GM19372 (cell line): ENCODE results near the gene RNF11.

Experiments
- ATAC-seq: cut with Tn5 transposase; IDR thresholded peaks from one replicate; pipeline ENCODE4 v1.9.1; 2021; ENCODE audit warnings: mild to moderate bottlenecking, low read depth, moderate library complexity; ENCODE audit not compliant: unreplicated experiment

The RNF11 gene

DNA sequence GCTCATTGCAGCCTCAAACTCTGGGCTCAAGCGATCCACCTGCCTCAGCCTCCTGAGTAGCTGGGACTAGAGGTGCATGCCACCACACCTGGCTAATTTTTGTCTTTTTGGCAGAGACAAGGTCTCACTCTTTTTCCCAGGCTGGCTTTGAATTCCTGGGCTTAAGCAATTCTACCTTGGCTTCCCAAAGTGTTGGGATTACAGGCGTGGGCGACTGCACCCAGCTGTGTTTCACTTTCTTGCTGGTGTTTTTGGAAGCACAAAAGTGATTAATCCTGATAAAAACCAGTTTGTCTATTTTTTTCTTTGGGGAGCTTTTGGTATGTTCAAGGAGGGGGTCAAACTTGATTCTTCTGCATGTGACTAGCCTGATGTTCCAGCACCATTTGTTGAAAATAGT is 19.3 kb downstream of the RNF11 start:
- no peak for ATAC-seq

DNA sequence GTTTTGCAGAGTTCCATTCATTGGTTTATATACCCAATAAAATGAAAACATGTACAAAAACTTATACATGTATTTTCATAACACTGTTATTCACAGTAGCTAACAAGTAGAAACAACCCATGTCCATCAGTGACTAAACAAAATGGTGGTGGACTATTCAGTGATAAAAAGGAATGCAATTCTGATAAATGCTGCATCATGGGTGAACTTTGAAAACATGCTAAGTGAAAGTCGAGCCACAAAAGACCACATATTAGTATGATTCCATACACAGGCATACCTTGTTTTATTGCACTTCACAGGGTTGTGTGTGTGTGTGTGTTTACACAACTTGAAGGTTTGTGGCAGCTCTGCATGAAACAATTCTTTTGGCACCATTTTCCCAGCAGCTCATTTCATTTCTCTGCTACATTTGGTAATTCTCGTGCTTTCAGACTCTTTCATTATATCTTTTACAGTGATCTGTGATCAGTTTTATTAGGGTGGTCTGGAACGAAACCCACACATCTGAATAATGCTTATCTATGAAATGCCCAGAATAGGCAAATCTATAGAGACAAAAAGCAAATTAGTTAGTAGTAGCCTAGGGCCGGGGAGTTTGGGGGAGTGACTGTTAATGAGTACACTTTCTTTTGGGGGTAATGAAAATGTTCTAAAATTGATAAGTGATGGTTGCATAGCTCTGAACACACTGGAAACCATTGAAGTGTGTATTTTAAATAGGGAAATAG is 27.2 kb downstream of the RNF11 start:
- no peak for ATAC-seq

DNA sequence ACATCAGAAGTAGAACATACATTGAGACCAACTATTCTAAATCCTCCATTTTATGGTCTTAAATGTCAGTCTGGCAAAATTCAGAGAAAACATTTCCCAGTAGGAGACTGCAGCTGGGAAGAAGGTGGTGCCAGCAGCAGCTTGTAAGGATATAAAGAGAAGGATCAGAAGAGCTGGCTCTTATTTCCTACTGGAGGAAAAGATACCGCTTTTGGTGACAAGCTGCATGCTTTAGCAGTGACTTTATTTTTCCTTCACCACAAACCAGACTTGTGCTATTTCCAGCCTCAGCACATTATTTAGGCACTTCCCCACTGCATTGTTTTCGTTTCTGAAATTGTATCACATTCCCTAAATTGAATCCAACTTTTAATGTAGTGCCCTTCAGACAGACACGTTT is 28.4 kb downstream of the RNF11 start:
- no peak for ATAC-seq

DNA sequence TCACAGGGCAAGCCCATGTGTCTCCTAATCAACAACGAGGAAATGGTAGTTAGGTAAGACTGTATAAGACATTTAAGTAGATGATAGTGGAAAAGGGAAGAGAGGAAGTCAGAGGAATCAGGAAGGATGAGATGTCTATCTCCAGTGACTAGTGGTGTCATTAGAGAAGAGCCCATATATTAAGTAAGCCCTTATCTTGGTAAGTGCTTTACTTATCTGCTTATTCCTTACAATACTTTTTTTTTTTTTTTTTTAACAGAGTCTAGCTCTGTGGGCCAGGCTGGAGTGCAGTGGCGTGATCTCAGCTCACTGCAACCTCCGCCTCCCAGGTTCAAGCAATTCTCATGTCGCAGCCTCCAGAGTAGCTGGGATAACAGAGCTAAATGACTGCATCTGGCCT is 29.5 kb downstream of the RNF11 start:
- ATAC-seq: no peak

DNA sequence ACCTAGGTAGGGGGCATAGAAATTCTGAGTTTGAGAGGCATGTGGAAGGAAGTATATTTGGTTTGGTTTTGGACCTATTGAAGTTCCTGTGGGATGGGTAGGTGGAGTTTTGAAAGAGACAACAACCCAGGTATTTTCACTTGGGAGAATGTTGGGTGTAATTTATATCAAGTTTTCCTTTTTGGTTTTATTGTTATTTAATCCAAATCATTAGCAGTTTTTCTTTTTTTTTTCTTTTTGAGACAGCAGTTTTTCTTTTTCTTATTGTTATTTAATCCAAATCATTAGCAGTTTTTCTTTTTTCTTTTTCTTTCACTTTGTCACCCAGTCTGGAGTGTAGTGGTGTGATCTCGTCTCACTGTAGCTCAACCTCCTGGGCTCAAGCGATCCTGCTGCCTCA is 30.1 kb downstream of the RNF11 start:
- no peak for ATAC-seq

DNA sequence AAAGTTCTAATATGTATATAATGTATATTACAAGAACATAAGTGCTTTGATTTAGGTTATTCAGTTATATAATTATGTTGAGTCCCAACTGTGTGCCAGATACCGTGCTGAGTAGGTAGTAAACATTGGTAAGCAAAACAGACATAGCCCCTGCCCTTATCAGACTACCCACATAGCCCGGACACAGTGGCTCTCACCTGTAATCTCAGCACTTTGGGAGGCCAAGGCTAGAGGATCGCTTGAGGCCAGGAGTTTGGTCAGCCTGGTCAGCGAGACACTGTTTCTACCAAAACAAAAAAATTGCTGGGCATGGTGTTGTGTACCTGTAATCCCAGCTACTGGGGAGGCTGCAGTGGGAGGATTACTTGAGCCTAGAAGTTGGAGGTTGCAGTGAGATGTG is 30.7 kb downstream of the RNF11 start:
- no peak for ATAC-seq

DNA sequence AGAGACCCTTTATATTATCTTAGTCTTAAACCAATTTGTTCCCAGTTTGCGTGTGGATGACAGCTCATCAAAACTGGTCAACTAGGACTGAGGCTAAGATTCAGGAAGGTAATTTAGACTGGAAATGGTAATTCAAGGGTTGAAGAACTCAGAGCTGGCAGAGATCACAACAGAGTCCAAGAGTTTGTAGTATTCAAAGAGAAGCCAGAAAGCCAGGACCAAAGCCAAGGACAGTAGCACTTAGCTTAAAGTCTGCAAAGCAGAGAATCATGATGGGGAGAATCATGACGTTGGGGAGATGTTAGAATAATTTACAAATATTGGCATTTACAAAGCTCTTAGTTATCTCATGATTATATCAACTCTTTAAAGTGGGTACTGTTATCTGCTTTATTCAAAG is 32.6 kb downstream of the RNF11 start:
- ATAC-seq: no peak

DNA sequence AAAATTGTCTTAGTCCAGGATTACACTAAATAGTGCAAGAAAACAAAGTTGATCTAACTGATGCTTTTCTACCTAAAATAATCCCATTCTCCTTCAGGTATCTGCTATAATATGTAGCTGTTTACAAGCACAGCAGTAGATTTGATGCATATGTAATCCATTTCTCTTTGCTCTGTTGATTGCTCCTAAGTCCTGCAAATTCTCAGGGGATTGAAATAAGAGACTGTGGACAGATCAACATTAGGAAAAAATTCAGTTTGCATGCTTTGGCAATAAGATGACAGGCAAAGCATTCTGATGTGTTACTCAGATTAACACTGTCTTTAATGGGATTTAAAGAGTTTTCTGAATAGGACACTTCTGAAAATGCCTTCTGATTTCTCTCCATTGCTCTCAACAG is 34.7 kb downstream of the RNF11 start:
- ATAC-seq: no peak

DNA sequence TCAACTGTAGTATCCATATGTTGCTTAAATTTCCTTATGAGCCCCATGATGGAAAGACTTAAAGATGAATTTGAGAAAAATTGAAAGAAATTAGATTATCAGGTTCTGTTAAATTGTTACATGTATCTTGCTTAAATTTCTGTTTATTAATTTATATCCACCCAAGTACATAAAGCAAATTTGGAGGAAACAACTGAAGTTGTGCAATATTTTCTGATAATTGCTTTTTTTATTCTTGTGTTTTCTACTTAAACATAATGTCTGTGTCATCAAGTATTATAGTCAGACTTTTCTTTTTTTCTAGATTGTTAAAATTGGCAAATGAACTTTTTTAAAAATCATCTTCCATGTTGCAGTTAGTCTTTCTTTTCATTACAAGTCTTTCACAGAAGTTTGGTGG is 36.8 kb downstream of the RNF11 start:
- ATAC-seq: no peak

DNA sequence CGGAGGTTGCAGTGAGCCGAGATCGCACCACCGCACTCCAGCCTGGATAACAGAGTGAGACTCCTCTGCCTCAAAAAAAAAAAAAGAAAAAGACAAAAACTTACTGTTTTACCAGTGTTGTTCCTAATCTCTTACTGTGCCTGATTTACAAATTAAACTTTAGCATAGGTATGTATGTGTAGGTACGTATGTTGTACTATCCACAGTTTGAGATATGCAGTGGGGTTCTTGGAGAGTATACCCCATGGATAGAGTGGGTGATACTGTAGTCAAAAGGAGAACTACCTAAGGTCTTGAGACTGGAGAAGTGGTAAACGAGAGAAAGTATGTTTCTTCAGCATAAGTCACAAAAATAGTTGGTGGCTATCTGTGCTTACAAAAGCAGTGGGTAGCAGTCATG is 38.6 kb downstream of the RNF11 start:
- ATAC-seq: no peak

DNA sequence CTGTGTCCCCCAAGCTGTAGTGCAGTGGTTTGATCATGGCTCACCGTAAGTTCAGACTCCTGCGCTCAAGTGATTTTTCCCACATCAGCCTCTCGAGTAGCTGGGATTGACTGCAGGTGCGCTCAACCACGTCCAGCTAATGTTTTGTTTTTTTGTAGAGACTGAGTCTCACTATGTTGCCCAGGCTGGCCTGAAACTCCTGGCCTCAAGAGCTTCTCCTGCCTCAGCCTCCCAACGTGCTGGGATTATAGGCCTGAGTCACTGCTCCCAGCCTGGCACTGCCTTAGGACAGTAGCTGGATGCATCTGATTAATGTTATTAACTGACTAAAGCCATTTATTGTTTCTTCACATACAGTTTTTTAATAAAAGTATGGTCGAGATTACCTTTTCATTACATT is 40.2 kb downstream of the RNF11 start:
- ATAC-seq: no peak

DNA sequence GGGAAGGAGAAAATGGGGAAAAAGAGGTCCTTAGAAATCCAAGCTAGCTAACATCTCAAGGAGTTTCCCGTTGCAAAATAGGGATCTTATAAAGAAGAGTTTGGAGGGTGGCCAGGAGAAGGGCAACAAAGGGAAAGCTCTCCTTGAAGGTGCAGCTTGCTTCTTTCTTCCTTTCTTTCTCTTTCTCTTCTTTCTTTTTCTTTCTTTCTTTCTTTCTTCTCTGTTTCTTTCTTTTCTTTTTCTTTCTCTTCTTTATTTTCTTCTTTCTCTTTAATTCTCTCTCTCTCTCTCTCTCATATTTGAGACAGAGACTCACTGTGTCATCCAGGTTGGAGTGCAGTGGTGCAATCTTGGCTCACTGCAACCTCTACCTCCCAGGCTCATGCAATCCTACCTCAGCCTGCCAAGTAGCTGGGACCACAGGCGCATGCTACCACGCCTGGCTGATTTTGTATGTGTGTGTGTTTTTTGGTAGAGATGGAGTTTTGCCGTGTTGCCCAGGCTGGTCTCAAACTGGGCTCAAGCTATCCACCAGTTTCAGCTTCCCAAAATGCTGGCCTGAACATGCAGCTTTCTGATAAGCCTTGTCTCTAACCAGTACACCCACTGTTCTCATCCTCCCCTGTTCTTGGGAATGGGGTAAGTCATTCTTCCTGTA is 44.4 kb downstream of the RNF11 start:
- ATAC-seq: no peak

DNA sequence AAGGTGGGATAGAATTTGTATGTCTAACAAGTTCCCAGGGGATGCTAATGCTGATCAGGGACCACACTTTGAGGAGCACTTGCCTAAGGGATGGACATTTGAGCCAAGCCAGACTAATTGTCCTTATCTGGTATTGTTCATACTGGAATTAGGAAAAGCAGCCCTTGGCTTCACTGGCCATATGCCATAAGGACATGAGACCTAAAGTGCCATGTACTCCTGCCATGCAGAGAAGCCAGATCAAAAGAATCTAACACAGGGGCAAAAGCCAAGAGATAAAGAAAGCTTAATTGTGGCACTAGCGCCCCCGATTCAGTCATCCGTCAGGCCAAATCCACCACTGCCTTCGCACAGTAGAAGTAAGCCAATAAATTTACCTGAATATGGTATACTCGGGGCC is 45.7 kb downstream of the RNF11 start:
- no peak for ATAC-seq

DNA sequence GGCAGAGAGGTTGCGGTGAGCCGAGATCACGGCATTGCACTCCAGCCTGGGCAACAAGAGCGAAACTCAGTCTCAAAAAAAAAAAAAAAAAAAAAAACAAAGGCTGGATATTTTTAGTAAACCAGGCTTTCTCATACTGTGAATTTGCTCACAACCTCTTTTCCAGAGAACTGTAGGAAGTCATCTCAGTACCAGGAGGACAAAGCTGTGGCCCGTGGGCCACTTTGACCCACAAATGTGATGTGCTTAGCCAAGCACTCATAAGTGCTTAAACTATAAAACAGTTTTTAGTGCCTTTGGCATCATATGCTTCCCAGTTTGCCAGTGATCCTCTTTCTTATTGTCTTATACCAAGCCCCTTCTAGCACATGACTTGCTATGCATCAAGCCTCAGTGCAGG is 46.5 kb downstream of the RNF11 start:
- ATAC-seq: no peak

DNA sequence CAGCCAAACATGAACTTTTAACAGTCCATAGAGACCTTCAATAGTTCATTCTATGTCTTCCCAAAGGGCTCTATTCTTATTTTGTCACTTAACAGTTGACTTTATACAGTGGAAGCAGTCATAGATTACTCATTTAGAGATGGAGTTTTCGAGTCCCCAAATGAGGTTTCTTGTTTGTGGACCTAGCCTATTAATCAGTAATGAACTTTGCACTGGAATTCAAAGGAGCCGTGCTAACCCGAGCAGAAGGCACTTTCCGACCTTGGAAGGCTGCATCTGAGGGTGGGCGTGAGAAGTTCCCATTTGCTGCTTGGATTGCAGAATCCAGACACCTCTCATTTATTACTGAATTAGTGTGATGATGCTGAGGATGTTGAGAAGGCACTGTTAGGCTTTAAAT is 47.9 kb downstream of the RNF11 start:
- no peak for ATAC-seq

DNA sequence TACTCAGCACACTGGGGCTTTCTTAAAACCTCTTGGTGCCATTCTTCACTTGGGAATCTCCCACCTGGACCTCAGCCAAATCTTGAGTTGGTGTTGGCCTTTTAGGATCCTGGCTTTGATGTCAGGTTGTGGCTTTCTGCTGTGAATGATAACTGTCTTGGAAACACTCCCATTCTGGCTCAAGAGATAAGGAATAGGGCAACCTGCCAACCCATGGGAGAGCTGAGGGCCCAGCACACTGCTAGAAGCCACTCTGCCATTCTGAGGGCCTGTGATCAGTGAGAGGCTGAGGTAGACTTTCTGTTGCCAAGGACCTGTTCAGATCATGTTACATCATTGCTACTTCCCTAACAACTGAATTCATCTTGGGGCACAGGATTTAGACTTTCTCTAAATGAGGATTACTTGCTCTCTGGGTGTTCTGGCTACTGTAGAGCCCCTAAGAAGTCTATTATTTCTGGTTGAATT is 48.4 kb downstream of the RNF11 start:
- ATAC-seq: peak; percentile 40

DNA sequence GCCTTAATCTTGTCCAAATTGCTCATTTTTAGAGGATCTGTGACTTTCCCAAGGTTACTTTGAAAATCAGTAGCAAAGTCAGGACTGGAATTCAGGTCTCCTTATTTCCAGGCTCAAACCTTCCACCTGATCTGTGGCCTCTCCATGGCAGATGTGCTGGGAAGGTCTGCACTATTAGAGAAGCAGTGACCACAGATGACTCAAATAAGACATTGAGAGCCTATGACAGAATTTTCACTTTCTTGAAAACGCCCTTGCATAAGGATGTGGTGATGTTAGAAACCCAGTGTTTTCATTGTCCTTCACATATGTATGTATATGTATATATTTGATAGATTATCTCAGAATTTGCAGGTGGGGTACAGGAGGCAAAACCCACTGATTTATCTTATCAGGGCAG is 49.0 kb downstream of the RNF11 start:
- ATAC-seq: peak; percentile 86

DNA sequence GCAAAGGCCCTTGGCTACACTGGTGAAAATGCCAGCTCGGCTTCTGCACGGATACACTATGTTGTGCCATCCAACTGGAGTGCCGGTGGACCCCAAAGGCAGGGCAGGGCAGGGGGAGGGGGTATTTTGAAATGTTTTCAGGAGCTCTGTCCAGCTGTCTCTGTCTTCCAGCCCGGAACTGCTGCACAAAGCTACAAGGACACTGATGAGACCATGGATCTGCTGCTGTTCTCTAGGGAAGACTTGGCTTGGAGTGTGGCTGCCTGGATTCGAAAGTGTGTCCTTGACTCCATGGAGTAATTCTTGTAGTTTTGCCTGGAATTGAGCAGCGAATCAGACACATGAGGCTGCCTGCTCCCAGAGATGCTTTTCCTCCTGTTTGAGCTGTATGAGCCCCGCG is 51.9 kb downstream of the RNF11 start:
- no peak for ATAC-seq

DNA sequence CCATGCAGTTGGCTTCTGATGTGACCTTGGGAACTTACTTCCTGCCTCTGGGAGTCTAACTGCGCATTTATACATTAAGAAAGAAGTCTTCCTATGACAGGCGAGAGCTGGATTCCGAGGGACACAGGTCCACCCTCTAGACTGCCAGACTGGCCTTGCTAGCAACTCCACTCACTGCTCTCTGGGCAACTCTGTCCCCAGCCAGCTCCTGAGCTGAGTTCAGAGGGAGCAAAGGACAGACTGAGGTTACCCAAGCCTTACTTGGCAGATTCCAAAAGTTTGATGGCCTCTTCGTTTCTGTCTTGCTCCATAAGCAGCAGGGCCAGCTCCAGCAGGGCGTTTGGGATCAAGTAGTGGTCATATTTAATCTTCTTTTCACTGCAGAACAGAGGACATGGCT is 52.5 kb downstream of the RNF11 start:
- no peak for ATAC-seq

DNA sequence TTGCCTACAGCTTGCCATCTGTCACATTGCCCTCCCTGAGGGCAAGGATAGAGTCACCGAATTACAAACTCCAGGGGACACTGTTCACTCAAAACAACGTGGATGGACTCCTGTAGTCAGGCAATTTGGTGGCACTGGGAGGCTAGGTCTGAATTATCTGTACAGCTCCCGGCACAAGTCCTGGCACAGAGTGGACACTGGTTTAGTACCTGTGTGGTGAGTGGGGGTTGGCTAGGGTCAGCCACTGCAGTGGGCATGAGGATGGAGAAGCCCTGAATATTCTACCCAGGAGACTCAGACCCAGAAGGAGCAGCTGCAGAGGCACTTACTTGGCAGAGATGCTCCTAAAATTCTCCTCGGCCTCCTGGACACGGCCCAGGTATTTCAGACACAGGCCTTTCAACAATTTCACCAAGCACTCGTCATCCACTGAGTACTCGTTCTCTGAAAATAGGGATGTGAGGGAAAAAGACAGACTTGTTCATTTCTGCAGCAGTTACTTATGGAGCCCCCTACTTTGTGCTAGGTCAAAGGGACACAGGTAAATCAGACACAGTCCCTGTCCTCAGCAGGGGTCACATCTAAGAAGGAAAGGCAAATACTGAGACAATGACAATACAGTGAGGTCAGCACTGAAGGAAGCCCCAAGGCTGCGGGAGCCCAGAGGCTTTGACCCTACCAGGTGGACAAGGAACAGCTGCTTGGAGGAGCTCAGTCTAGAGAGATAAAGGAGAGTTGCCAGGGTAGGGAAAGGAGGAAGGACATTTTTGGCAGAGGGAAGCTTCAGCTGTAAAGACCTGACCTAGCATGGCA is 53.8 kb downstream of the RNF11 start:
- no peak for ATAC-seq

DNA sequence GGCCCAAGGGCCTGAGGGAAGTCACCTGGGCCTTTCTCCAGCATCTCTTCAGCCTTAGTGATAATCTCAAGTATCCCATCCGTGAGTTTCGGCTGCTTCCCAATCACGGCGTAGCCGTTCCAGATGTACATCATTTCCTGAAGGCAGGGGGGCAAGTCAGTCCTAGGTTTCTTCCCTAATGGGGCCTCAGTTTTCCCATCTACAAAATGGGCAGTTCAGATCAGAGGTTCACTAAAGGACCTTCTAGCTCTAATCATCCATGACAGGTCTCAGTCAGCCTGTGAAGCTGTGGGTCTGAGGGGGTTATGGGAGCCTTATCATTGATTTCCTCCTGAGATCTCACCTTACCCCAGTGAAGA is 54.4 kb downstream of the RNF11 start:
- no peak for ATAC-seq
